GM23338 (cell line): ENCODE data around the gene EEF1E1. TPM values are rescaled to one million over a fixed set of nuclear protein-coding genes. Genes with fewer than 3 reads are reported as not detected.
"Not testable (repeated sequence)": the region's sequence is repeated elsewhere in the genome, so short reads cannot be mapped to it uniquely, and the experiment has no call there.

ENCODE experiments used
- ATAC-seq: fragments of 200-7000 bp; cut with Tn5 transposase; 3 replicates; pipeline ENCODE4 v1.9.1; 2020
- DNase-seq: peaks from one replicate; pipeline ENCODE4 v3.0.0-alpha.2; 2015; ENCODE audit warnings: low spot score
- H2AFZ ChIP-seq: fragments of 200-600 bp; sonication (generic); 2 replicates; pipeline ENCODE4 v1.8.0; 2016; ENCODE audit warnings: antibody characterized with exemption, mild to moderate bottlenecking, moderate library complexity
- H3F3A ChIP-seq: fragments of 200-600 bp; sonication (generic); replicated peaks from 2 replicates; pipeline ENCODE4 v1.8.0; 2017; ENCODE audit warnings: antibody characterized with exemption, mixed run types, low read depth
- H3K27ac ChIP-seq: fragments of 200-600 bp; sonication (generic); 2 replicates; pipeline ENCODE4 v1.6.1; 2016; ENCODE audit warnings: low read depth
- H3K27me3 ChIP-seq: fragments of 200-600 bp; sonication (generic); 2 replicates; pipeline ENCODE4 v1.8.0; 2016; ENCODE audit warnings: mild to moderate bottlenecking, mixed run types, moderate library complexity; ENCODE audit not compliant: insufficient read depth
- H3K36me3 ChIP-seq: fragments of 200-600 bp; sonication (generic); 2 replicates; pipeline ENCODE4 v1.8.0; 2016; ENCODE audit warnings: mild to moderate bottlenecking; ENCODE audit not compliant: insufficient read depth
- H3K4me1 ChIP-seq: fragments of 200-600 bp; sonication (generic); 2 replicates; pipeline ENCODE4 v1.8.0; 2016; ENCODE audit warnings: mild to moderate bottlenecking, moderate library complexity; ENCODE audit not compliant: insufficient read depth
- H3K4me2 ChIP-seq: fragments of 200-600 bp; sonication (generic); 2 replicates; pipeline ENCODE4 v1.7.1; 2017; ENCODE audit warnings: mixed run types
- H3K4me3 ChIP-seq: fragments of 200-600 bp; sonication (generic); 2 replicates; pipeline ENCODE4 v1.6.1; 2016; ENCODE audit warnings: mixed run types
- H3K79me2 ChIP-seq: fragments of 200-600 bp; sonication (generic); replicated peaks from 2 replicates; pipeline ENCODE4 v1.8.0; 2017; ENCODE audit warnings: mild to moderate bottlenecking; ENCODE audit not compliant: insufficient read depth
- H3K9me2 ChIP-seq: fragments of 200-600 bp; sonication (generic); 2 replicates; pipeline ENCODE4 v1.8.0; 2017; ENCODE audit not compliant: insufficient read depth
- H4K20me1 ChIP-seq: fragments of 200-600 bp; sonication (generic); replicated peaks from 2 replicates; pipeline ENCODE4 v1.8.0; 2017; ENCODE audit warnings: mild to moderate bottlenecking; ENCODE audit not compliant: insufficient read depth
- H3K27ac Mint-ChIP-seq: 2 replicates; pipeline ENCODE4 v1.8.0; 2020; ENCODE audit warnings: inconsistent platforms, mild to moderate bottlenecking, moderate library complexity, mixed read lengths
- H3K27me3 Mint-ChIP-seq: 3 replicates; pipeline ENCODE4 v1.8.0; 2022; ENCODE audit warnings: low read depth, mild to moderate bottlenecking, moderate library complexity, mixed read lengths, inconsistent platforms; ENCODE audit not compliant: insufficient read depth, poor library complexity
- H3K36me3 Mint-ChIP-seq: 3 replicates; pipeline ENCODE4 v1.8.0; 2021; ENCODE audit warnings: low read depth, mild to moderate bottlenecking, inconsistent platforms, moderate library complexity, mixed read lengths
- H3K4me1 Mint-ChIP-seq: 3 replicates; pipeline ENCODE4 v1.8.0; 2020; ENCODE audit warnings: mild to moderate bottlenecking, inconsistent platforms, mixed read lengths
- H3K4me3 Mint-ChIP-seq: 3 replicates; pipeline ENCODE4 v1.8.0; 2021; ENCODE audit warnings: moderate library complexity, mild to moderate bottlenecking, inconsistent platforms, mixed read lengths
- H3K9me3 Mint-ChIP-seq: 3 replicates; pipeline ENCODE4 v1.8.0; 2020; ENCODE audit warnings: moderate library complexity, mild to moderate bottlenecking, inconsistent platforms, mixed read lengths
- EZH2phosphoT487 ChIP-seq: fragments of 200-600 bp; sonication (generic); IDR thresholded peaks from one replicate; pipeline ENCODE4 v1.8.1; 2018; ENCODE audit warnings: antibody characterized with exemption; ENCODE audit not compliant: unreplicated experiment
- POLR2AphosphoS5 ChIP-seq: IDR thresholded peaks from 2 replicates; pipeline ENCODE4 v1.6.1; 2016; ENCODE audit warnings: antibody characterized with exemption, low read depth
- STAT1 ChIP-seq: IDR thresholded peaks from one replicate; pipeline ENCODE4 v1.6.1; 2016; ENCODE audit warnings: antibody characterized with exemption; ENCODE audit not compliant: unreplicated experiment
- polyA plus RNA-seq: library from polyadenylated mRNA; unstranded; fragments of >200 nt; fragmentation: Nextera tagmentation; extraction: Ambion mirVana; gene quantifications from 2 replicates; pipeline ENCODE4 v1.2.1, GENCODE V29; 2016
- total RNA-seq: library from RNA; depleted of rRNA; stranded (reverse); fragments of >200 nt; shearing (Covaris generic); gene quantifications from 2 replicates; pipeline ENCODE4 v1.2.3, GENCODE V29; 2014
- TF ChIP-seq, protein P1 (sequence below), 2 experiments: fragments of 200-600 bp in 1 of 2; sonication (generic) in 1 of 2; conservative IDR thresholded peaks; 2 replicates each; pipeline versions ENCODE4 v1.5.1 to v1.6.1; 2016 to 2017; ENCODE audit warnings: antibody characterized with exemption in 2 of 2, low read depth in 2 of 2, mild to moderate bottlenecking in 2 of 2, moderate library complexity in 1 of 2

The EEF1E1 gene
- total and polyA plus RNA-seq, 2 experiments from 2014 or later = 298 to 317 TPM

DNA sequence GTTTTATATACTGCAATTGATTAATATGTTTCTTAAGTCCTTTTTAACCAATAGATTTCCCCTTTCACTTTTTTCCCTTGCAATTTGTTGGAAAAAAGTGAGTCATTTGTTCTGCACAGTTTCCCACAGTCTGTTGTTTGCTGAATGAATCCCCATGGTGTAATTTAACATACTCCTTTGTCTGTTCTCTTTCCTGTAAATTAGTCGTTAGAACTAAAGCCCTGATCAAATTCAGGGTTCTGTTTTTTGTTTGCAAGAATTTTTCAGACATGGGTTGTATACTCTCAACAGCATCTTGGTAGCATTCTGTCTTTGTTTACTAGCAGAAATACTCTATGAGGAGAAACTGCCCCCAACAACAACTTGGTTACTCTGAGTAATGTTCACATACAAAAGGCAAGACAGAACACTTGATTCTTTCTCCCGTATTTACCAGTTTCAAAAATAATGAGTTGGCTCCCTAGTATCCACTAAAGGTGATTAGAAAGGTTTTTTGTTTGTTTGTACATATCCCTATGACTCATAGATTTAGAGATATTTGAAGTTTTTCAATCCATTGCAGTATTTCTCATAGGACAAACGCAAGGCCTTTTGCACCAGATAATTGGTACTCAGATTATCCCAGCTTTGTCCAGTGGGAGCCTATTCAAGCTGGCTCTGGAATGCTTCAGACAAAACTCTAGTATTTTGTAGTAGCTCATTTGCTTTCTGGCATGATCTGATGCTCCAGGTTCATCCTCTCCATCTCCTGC, 54.6 kb downstream of the EEF1E1 start (continued):
- TF ChIP-seq, protein P1, sequence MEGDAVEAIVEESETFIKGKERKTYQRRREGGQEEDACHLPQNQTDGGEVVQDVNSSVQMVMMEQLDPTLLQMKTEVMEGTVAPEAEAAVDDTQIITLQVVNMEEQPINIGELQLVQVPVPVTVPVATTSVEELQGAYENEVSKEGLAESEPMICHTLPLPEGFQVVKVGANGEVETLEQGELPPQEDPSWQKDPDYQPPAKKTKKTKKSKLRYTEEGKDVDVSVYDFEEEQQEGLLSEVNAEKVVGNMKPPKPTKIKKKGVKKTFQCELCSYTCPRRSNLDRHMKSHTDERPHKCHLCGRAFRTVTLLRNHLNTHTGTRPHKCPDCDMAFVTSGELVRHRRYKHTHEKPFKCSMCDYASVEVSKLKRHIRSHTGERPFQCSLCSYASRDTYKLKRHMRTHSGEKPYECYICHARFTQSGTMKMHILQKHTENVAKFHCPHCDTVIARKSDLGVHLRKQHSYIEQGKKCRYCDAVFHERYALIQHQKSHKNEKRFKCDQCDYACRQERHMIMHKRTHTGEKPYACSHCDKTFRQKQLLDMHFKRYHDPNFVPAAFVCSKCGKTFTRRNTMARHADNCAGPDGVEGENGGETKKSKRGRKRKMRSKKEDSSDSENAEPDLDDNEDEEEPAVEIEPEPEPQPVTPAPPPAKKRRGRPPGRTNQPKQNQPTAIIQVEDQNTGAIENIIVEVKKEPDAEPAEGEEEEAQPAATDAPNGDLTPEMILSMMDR (conservative IDR thresholded peaks at IDR 0.05; ENCODE audit: low read depth in 2 of 2) = no peak

DNA sequence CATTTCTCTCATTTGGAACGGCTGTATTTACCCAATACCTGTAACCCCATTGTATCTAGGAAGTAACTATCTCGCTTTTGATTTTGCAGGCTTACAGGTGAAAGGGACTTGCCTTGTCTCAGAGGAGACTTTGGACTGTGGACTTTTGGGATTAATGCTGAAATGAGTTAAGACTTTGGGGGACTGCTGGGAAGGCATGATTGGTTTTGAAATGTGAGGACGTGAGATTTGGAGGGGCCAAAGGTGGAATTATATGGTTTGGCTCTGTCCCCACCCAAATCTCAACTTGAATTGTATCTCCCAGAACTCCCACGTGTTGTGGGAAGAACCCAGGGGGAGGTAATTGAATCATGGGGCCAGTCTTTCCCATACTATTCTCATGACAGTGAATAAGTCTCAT, 56.6 kb downstream of the EEF1E1 start:
- H4K20me1 ChIP-seq, H3K27ac Mint-ChIP-seq: not testable (repeated sequence)

DNA sequence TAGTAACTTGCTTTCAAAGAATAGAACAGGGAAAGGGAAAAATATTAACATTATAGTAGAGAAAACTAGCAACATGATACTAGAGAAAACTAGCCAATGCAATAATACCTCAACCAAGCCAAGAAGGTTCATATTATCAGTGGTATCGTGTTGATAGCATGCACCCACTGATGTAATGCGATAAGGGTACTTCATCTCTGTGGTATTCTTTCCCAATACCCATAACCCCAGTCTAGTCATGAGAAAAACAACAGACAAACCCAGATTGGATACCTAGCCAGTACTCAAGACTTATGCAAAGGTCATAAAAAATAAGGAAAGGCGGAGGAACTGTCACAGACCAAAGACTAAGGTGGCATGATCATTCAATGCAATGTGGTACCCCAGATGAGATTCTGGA, 59.1 kb downstream of the EEF1E1 start:
- Mint-ChIP-seq H3K27ac (no peak overlapping the region), H3K36me3 (peaks cover 68% of the 10 kb centered on the region), H3K4me3 (no peak overlapping the region), H3K27me3 (no peaks in the 10 kb centered on the region), H3K9me3 (peaks cover 13% of the 10 kb centered on the region), H3K4me1 (peaks cover 13% of the 10 kb centered on the region)
- Histone ChIP-seq H4K20me1 (no peaks in the 10 kb centered on the region), H3K36me3 (peaks cover 6% of the 10 kb centered on the region; the same call in 1 of the 2 replicates), H3K27ac (no peak overlapping the region), H3F3A (no peaks in the 10 kb centered on the region), H3K27me3 (no peaks in the 10 kb centered on the region), H3K4me1 (0 out of 2 replicates have a peak, but pooled peaks cover 4% of the 10 kb centered on the region), H3K79me2 (peaks cover 5% of the 10 kb centered on the region; the same call in 1 of the 2 replicates), H3K9me2 (no peaks in the 10 kb centered on the region), H3K4me2 (no peak overlapping the region), H2AFZ (no peak overlapping the region), H3K4me3 (no peak overlapping the region)
- ATAC-seq (no peak), DNase-seq (no peak)
- TF ChIP-seq POLR2AphosphoS5 (no peak), STAT1 (no peak), EZH2phosphoT487 (no peak)
- TF ChIP-seq, protein P1 (conservative IDR thresholded peaks at IDR 0.05; ENCODE audit: low read depth in 2 of 2) = no peak

More for the DNA sequence above, 56.6 kb downstream of the EEF1E1 start:
- H3F3A ChIP-seq, H3K9me2 ChIP-seq, H3K36me3 ChIP-seq, H3K4me2 ChIP-seq, H3K79me2 ChIP-seq, H3K4me3 ChIP-seq, H3K4me3 Mint-ChIP-seq, H3K27me3 ChIP-seq, H3K27me3 Mint-ChIP-seq, H3K4me1 ChIP-seq, H2AFZ ChIP-seq, ATAC-seq, DNase-seq, H3K27ac ChIP-seq: not testable (repeated sequence)
- Mint-ChIP-seq H3K4me1 (peaks cover 13% of the 10 kb centered on the region), H3K9me3 (peaks cover 13% of the 10 kb centered on the region), H3K36me3 (peaks cover 56% of the 10 kb centered on the region)
